EH (cell line): ENCODE measurements around the gene PRKG1.
"Not testable (repeated sequence)": the region's sequence is repeated elsewhere in the genome, so short reads cannot be mapped to it uniquely, and the experiment has no call there.

Experiments used
- DNase-seq: peaks from one replicate; pipeline ENCODE4 v3.0.0-alpha.2; 2015; ENCODE audit warnings: low read depth

PRKG1 gene

GRCh38 chr10:51510231-51510630, 435.9 kb downstream of the PRKG1 start:
- DNase-seq, result peak; percentile 12

GRCh38 chr10:51521605-51522004, 447.3 kb downstream of the PRKG1 start:
- DNase-seq, result no peak

DNA sequence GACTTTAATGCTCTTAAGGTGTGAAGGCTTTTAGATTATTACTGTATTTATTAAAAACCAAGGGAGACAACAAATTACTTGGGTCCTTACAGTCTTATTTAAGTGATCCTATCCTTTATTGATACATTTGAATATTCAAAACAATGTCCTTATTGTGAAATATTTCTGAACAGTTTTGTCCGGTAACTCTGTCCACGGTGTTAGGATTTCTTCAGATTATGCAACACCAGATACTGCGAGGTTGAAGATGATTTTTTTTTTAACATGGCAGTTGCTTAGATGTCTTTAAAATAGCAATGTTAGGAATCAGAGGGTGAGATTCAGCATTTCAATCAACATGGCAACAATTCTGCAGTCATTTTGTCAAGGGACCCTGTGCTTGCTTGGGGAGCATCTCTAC, 448.6 kb downstream of the PRKG1 start:
- no peak for DNase-seq

GRCh38 chr10:51523440-51523839, 449.2 kb downstream of the PRKG1 start:
- no peak for DNase-seq

- DNase-seq, result peak; percentile 31
Observed at GRCh38 chr10:51524041-51524440, 449.8 kb downstream of the PRKG1 start.

- DNase-seq, result no peak
Observed at GRCh38 chr10:51527522-51528219, 453.4 kb downstream of the PRKG1 start.

- DNase-seq, result no peak
Observed at GRCh38 chr10:51528527-51528926, 454.2 kb downstream of the PRKG1 start.

- DNase-seq, result no peak
Observed at GRCh38 chr10:51530541-51530940, 456.3 kb downstream of the PRKG1 start.

DNA sequence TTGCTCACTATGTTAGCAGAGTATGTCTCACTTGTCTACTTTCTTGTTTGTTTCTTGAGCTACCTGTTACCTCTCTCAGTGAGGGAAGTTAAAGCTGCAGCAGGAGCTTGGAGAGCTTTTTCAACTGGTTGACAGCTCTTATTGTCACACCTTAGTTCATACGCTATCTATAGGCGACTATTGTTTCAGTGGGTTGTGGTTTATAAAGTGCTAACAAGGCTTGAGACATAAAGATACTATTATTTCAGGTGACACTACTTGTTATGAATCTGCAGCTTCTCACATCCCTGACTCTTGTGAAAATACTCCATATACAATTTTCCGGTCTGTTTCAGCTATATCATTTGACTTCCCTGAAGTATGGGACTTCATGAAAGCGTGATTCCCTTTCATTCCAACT, 457.8 kb downstream of the PRKG1 start:
- no peak for DNase-seq

GRCh38 chr10:51542853-51543252, 468.6 kb downstream of the PRKG1 start:
- DNase-seq, result no peak

- DNase-seq, result no peak
Observed at GRCh38 chr10:51544933-51545332, 470.6 kb downstream of the PRKG1 start.

DNA sequence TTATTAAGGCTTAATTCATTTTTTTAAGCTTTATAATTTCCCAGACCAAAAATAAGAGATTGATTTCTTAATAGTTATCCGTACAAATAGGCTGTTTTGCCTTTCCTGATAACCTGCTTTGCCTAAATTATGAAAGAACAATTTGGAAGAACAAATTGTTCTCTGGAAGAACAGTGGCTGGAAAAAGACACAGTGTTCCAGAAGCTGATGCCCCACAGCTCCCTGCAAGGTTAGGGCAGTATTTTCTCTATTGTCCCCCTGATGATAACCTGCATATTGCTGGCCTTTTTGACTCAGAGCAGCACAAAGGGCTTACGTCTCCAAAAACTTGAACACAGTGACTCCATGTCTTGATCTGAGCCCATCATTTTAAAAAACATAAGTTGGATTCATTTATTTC, 473.7 kb downstream of the PRKG1 start:
- DNase-seq, result no peak

DNA sequence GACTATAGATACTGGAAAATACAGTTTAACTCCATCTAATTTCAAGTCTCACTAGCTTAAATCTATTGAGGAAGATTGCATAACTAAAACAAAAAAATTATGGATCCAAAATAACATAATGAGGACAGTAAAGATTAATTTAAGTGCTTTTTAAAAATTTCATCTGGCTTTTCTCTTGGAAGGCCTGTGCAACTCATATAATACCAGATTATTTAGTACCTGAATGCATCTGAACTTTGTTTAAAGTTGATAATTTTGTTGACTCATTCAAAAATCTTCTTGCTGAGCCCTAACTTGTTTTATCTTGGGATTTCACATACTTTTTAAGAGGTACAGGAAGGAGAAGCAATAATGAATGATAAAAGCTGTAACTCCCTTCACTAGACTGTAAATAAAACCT, 478.6 kb downstream of the PRKG1 start:
- no peak for DNase-seq

- no peak for DNase-seq
Observed at GRCh38 chr10:51564896-51565510, 490.7 kb downstream of the PRKG1 start.

DNA sequence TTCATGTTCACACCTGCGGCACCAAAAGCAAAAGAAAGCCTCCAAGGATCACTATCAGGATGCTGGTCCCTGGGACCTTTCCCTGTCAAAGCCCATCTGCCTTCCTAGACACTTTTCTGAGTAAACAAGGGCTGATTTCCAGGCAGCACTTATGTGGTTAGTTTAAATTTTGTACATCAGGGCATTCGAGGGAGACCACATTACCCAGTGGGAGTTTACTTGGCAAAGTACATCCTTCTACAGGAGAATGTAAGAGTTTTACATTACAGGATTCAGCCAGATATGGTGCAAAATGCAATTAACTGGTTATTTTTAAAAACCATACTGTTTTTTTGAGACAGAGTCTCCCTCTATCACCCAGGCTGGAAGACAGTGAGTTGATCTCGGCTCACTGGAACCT, 493.0 kb downstream of the PRKG1 start:
- DNase-seq, result no peak

GRCh38 chr10:51569467-51569866, 495.2 kb downstream of the PRKG1 start:
- DNase-seq, result no peak

DNA sequence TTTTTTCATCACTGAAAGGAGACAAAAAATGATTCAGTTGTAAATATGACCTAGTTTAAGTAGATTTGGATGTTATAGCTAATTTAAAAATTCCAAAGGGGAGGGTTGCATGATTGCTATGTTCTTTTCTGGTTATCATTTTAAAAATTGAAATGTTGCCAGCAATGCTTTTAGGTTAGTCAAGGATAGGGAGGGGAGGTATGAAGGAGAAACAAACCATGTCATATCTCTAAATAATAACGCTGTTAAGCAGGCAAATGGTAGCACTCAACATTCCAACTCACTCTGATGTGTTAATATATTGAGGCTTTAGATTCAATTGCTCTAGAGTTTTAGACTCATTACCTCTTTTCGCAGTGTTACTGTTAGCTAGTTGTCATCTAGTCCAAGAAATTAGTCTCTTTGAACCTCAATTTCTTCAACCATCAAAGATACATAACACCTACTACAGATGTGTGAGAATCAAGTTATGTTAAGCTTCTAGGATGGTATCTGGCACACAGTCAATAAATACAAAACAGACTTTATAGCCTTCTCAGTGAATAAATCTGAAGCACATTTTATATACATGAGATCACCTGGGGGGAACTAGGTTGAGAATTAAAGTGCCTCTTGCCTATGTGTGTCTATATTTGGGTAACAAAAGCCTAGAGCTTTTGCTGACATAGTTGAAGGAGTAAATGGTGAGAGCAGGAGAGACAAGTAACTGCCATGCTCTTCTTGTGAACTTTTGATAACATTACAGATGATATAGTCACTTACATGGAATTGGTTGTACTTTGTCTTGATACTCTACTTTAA, 500.2 kb downstream of the PRKG1 start:
- DNase-seq, result peak; percentile 38

- DNase-seq, result not testable (repeated sequence)
Observed at GRCh38 chr10:51581196-51581595, 506.9 kb downstream of the PRKG1 start.

DNA sequence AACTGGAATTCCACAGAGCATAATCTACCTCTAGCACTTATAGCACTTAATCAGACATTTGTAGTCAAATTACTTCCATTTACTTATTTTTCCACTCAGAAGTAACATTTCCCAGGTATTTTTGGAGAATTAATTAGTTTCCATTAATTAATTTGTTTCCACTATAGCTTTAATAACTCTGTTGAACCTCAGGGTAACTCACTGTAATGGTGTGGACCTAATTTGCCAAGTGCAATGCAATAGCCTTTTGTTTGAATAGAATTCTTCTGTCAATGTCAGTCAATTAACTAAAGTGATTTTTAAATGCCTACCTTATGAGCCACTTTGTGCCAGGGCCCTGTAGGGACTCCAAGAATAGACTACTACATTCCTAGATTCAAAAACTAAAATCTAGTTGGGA, 509.7 kb downstream of the PRKG1 start:
- DNase-seq, result no peak

- no peak for DNase-seq
Observed at GRCh38 chr10:51585742-51586141, 511.5 kb downstream of the PRKG1 start.

- DNase-seq, result no peak
Observed at GRCh38 chr10:51588984-51589383, 514.7 kb downstream of the PRKG1 start.

DNA sequence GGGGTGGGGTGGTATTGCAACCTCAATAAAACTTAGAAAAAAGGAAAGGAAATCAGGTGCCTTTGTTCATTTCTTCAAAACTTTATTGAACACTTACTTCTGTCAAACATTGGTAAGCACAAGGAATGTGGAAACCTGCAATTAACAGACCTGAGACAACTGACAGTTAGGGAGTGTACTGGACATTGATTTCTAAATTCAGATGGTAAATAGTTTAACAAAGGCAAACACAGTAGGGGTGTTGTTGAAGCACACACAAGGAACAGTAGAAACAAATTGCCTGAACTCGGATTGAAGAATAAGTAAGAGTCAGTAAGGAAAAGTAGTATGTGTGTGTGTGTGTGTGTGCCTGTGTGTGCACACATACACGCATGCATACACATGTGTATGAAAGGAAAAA, 516.5 kb downstream of the PRKG1 start:
- no peak for DNase-seq

- DNase-seq, result no peak
Observed at GRCh38 chr10:51596695-51597094, 522.4 kb downstream of the PRKG1 start.
